Measurements from ENCODE around the gene APBB1IP.
"Not testable (repeated sequence)": the region's sequence is repeated elsewhere in the genome, so short reads cannot be mapped to it uniquely, and the experiment has no call there.

Gene APBB1IP, protein sequence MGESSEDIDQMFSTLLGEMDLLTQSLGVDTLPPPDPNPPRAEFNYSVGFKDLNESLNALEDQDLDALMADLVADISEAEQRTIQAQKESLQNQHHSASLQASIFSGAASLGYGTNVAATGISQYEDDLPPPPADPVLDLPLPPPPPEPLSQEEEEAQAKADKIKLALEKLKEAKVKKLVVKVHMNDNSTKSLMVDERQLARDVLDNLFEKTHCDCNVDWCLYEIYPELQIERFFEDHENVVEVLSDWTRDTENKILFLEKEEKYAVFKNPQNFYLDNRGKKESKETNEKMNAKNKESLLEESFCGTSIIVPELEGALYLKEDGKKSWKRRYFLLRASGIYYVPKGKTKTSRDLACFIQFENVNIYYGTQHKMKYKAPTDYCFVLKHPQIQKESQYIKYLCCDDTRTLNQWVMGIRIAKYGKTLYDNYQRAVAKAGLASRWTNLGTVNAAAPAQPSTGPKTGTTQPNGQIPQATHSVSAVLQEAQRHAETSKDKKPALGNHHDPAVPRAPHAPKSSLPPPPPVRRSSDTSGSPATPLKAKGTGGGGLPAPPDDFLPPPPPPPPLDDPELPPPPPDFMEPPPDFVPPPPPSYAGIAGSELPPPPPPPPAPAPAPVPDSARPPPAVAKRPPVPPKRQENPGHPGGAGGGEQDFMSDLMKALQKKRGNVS

DNA sequence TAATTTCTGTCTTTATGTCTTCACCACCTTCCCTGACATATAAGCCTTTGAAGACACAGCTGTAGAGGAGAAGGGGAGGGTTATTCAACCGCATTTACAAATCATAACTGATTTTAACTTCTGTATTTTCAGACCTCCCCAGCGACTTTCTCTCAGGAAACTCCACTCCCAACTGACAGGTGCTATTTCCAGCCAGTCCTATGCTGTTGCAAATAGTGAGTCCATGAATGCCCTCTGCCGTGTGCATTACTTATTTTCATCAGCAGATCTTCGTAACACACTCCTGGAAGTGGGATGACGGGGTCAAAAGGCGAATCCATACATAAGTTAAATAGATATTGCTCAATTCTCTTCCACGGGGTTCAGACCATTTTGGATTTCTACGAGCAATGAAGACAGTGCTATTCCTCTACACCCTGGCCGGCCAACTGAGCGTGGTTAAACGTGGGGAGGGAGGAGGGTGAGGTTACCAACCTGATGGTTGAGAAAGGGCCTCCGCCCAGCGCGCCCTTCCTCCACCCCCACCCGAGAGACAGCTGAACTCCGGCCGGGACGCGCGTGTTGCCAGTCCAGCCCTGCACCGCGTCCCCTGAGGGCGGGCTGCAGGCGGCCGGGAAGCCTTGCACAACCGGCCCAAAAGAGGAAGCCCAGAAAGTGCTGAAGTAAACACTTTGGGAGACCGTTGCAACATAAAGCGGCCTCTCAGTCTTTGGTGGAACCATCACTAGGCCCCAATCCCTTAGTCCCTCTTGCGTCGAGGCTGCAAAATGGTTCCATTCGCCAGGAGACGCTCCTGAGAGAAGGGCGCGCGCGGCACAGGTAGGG, at the start of gene APBB1IP:
Gene APBB1IP (plus strand): TSS at position 705 of the 825 bp plus-strand sequence. CDS start 53,986 bp downstream, outside the sequence.
- DNase-seq: peak; percentile 96

DNA sequence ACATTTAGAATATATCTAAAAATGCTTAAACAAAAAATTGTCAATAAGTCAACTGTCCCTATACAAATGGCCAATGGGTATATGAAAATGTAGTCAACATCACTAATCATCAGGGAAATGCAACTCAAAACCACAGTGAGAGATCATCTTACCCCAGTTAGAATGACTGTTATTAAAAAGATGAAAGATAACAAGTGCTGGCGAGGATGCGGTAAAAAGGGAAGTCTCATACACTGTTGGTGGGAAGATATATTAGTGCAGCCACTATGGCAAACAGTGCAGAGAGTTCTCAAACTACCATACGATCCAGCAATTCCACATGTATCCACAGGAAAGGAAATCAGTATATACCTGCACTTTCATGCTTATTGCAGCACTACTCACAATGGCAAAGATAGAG, 48.6 kb upstream of the APBB1IP start:
- no peak for DNase-seq

DNA sequence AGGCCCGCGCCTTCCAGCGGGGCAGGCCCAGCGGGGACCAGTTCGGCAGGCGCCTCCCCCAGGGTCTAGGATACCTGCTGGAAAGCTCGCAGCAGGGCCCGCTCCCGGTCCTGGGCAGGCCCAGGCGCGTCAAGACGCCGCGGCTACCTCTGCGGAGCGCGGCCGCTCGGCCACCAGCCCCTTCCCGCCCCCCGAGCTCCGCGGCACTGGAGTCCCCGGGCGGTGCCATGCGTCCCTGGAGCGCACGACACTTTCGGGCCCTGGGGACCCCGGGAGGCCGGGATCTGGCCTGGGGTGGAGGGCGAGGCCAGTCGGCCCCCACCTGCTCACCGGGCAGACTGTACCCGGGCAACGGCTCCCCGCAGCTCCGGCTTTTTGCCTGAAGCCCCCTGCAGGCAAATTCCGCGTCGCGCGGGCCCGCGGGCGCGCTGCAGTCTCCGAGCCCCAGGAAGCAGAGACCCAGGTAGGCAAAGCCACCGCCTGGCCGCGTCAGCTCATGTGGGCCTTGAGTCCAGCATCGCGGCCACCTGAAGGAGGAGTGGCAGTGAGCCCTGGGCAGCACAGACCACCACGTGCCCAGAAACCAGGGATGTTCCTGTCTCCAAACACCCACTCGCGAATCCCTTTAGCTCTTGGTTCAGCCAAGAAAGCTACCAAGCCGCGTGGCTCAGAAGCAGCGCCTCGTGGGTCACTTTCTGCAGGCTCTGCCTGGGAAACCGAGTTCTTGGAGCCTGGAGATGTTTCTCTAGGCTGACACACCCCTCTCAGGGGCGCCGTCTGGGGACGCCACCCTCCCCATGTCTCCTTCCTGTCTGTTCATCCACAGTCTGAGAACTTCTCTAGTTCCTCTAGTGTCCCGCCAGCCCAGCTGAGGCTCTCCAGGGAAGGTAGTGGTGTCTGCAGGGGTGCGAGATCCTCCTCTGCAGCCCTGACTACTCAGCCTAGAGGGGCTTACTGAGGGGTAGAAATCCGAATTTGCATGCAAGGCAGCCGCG, 46.1 kb upstream of the APBB1IP start:
- DNase-seq: no peak

DNA sequence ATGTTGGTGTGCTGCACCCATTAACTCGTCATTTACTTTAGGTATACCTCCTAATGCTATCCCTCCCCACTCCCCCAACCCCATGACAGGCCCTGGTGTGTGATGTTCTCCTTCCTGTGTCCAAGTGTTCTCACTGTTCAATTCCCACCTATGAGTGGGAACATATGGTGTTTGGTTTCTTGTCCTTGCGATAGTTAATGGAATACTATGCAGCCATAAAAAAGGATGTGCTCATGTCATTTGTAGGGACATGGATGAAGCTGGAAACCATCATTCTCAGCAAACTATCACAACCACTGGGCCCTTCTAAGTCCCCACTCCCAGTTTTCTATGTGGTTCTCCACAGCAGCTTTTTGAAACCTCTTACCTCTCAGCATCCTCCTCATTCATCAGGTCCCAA, 39.8 kb upstream of the APBB1IP start:
- DNase-seq: not testable (repeated sequence)

DNA sequence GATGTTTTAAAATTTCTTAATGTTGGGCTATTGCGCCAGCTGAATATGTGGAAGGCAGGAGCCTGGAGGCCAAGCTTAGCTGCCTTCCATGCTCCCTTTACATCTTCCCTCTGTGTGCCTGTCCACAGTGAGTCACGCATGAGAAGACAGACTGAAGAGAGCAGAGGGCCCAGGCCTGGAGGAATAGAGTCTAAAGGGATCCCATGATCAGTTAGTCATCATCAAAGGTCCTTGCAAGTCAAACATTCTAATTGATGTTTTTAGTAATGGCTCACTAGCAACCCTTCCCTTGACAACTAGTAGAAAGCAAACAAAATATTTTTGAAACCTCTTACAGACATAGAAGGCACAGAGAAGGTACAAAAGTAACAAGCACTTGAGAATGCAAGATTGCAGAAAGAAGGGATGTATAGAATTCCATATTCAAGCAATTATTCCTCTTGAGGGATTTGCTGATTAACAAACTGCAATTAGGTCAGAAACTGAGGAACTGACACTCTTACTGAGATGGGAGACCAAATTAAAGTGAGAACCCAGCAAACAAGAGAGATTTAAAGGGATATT, 30.7 kb upstream of the APBB1IP start:
- DNase-seq: no peak

DNA sequence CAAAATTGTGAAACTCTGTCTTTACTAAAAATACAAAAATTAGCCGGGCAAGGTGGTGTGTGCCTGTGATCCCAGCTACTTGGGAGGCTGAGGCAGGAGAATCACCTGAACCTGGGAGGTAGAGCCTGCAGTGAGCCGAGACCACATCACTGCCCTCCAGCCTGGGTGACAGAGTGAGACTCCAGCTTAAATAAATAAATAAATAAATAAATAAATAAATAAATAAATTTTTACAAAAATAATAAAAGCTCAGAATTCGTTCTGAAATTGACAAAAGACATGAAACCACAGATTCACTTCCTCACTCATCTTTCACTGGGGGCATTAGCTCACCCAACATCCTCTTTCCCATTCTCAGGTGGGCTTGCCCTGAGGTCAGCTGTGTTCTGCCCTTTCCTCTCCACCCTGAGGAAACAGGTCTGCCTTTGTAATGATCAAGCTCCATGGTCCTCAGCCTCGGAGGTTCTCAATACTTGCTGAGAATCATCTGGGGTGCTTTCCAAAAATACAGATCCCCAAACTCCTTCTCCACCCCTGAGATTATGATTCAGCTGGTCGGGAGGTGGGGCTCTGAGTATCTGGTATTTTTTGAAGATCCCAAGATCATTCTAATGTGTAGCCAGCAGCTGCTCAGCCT, 29.2 kb upstream of the APBB1IP start:
- DNase-seq: no peak

DNA sequence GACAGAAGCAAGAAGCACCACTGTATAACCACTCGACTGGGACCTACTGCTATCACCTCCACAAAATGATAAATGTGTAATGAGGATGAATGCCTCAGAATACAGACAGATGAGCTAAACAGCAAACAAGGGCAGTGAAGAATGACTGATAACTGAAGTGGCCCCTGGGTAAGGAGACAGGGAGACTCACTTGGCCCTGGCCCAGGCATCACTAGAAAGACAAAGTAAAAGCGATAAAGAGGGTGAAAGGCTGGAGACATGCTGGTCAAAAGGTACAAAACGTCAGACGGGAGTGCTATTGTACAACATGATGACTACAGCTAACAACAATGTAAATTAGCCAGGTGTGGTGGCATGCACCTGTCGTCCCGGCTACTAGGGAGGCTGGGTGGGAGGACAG, 27.8 kb upstream of the APBB1IP start:
- no peak for DNase-seq

DNA sequence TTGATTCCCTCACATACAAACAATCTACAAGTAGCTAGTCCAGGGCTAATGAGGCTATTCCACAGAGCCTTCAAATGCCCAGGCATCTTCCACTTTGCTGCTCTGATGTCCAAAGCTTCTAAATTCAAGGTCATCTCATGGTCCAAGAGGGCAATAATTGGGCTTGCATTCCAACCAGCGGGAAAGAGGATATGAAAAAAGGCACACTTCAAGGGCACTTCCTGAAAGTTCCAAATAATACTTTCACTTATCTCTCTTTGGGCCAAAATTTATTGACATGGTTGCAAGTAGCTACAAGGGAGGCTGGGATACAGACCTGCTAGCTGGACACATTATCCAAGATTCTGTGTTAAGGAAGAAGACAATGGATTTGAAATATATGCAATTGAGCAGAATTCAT, 25.2 kb upstream of the APBB1IP start:
- DNase-seq: no peak

DNA sequence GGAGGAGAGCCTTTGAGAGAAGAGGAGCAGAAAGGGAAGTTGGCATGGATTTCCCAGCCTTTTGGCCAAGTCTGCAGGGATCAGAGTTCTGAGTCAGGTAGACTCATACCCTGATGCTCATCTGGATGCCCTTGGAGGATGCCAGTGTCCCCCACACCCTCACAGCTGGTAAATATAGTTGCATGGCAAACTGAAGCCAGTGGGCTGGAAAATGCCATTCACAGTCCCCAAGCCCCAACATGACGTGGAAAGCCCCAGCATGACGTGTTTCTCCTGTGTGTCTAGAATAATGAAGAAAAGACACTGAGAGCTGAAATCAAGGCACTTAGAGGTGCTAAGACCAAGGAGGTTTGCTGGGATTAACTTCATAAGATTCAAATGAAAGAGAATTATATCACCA, 24.8 kb upstream of the APBB1IP start:
- no peak for DNase-seq

DNA sequence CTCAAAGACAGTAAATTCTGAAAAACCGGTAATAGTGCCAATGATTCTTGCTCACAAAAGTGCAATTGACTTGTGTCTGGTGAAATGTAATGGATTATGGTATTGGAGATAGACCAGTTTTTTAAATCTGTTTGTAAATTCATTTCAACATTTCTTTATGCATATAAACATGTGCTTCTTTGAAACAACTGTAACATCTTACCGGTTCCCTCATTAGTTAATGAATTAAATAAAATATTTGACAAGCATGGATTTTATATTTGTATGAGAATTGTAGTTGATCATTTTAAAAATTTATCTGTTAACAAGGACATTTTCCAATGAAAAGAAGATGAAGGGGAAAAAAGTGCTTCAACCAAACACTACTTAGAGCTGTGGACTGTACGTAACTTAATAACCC, 21.0 kb upstream of the APBB1IP start:
- DNase-seq: no peak

DNA sequence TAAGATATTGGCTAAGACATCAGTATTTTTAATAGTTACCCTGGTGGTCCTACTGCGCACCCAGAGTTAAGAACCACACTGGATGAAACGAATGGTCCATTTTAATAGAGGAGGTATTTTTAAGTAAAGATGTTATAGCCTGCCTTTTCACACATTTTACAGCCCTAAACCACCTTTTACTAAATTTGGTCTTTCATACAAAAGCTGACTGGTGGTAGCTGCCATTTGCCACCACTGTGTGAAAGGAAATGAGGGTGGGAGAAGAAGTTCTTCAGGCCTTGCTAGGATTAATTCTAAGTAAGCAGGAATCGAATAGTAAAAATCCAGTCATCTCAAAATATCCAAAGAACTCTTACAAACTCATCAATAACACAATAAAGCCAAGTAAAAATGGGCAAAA, 15.2 kb upstream of the APBB1IP start:
- no peak for DNase-seq

DNA sequence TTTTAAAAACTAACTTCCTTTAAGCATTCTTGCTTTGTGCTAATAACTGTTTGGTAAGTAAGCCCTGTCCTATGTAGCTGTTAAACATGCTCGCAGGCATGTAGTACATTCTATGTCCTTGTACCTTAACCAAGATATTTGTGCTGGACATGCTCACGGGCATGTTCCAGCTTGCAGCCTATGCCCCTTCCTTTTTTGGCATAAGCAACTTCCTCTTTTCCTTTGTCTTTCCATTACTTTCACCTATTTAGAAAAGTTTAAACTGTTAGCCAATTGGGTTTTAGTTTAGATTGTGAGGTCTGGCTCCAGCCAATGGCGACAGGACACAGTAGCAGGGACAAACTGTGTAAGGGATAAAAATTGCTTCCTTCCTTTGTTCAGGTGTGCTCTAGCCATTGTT, 14.4 kb upstream of the APBB1IP start:
- no peak for DNase-seq

DNA sequence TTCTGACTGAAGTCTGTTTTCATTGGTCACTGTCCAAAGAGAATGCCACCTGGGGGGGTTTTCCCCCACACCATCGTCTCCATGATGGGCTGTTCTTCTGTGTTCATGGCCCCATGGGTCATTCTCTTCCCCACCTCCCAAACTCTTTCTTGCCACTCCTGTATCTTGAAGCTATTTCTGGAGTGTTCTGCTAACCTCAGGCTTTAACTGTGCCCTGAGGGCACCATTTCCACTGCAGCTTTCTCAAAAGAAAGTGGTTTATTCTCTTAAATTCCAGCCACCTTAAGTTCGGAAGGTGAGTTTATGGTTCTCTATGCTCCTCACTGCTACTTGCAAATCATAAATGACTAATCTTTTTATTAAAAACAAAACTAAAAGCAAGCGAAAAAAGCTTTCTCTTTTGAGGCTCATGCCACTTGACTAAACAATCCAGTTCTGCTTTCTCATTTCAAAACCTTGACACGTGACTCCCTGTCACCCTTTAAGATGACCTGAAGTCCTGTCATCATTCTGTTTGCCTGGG, 7.4 kb upstream of the APBB1IP start:
- DNase-seq: peak; percentile 72

DNA sequence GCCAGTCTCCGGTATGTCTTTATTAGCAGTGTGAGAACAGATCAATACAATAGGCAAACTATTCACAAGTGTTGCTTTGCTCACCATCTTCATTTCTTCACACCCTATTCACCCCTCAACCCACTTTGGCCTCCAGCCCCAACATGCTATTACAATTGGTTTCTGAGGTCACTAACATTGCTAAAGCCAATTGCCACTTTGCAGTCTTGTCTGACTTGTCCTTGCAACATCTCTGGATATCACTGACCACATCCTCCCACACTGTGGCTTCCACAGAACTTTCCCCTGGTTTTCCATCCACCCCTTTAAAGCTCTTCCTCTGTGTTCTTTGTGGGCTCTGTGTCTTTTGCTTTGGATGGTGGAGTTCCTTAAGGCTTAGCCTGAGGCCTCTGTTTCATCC, 5.2 kb upstream of the APBB1IP start:
- no peak for DNase-seq

DNA sequence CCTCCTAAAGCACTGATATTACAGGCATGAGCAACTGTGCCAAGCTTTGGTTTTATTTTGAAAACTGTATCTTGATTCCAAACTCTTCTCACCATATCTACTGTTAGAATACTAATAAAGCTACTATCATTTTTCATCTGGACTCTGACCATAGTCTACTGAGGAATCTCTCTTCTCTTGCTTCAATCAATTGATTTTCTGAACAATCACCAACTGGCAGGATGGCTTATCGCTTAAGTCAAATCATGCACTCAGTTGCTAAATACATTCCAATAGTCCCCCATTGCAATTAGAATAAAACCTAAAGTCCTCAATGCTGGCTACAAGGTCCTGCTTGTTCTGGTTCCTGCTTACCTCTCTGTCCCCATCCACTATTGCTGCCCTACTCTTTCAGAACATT, 2.3 kb upstream of the APBB1IP start:
- DNase-seq: no peak

DNA sequence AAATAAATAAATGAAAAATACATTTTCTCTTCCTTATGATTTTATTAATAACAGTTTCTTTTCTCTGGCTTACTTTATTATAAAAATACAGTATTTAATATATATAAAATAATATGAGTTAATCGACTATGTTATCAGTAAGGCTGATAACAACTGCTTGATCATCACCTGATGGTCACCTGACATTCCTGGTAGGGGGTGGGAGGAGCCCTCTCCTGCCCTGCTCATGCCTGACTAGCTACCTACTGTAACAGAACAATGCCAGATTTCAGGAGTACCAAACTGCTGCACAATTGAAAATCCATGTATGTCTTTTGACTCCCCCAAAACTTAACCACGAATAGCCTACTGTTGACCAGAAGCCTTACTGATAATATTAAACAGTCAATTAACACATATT, 1.3 kb upstream of the APBB1IP start:
- DNase-seq: peak; percentile 18

DNA sequence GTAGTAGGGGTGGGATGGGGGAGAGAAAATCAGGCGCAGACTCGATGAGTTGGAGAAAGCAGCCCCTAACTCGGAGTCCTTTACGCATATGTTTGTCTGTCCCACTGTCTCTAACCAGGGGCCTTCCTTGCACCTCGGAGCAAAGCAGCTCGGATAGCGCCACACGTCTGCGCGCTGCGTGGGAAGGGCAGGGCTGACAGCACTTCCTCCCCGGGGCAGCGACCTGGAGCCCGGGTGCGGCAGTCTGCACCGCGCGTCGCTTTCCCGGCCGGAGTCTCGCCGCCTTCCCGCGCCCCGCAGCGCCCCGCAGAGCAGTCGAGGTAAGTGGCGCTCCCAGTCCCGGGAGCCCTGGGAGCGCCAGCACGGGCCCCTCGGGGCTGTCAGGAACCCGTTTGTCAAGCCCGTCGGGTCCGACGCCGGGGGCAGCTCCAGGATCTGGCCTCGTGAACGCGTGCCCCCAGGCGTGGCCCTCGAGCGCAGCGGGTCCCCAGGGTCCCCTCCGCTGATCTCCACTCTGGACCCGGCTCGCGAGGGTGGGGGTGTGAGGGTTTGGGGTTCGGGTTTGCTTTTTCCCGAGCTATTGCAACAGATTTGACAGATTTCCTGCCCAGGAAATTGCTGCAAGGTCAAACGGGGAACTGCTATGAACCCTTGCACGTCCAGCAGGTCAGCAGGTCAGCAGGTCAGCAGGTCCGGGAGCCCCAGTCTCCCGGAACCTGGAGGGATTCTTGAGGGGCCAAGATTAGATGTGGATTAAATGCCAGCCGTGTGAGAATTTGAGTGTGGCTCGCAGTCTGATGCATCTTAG, 597 bp downstream of the APBB1IP start:
- peak; percentile 55 for DNase-seq

DNA sequence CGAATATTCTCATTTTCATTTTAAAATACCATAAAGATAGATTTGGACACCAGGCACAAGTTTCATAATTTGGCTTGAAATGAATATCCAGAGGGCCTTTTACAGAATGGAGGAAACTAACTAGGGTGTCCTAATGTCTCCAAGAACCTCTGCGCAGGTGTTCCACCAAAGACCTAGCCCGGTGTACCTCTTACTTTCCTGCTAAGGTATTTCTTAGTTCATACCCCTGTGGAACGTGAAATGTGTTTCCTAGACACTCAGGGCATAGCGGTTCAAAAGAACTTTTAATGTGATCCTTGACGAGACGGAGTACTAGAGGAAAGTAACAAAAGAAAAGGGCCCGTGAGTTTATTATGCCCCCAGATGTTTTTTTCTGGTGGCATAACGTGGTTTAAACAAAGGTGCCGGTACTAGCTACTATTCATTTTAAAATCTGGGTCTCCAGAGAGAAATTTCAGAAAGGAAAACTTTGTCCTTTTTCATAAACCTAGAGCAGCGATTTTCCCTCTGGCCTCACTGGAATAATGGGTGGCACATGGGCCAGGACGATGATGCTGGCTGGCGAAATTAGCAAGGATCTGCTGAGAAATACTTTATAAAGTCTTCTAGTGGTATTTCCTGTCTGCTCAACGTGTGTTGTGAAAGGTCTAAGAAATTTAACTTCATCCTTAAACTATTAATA, 1.4 kb downstream of the APBB1IP start:
- peak; percentile 45 for DNase-seq

DNA sequence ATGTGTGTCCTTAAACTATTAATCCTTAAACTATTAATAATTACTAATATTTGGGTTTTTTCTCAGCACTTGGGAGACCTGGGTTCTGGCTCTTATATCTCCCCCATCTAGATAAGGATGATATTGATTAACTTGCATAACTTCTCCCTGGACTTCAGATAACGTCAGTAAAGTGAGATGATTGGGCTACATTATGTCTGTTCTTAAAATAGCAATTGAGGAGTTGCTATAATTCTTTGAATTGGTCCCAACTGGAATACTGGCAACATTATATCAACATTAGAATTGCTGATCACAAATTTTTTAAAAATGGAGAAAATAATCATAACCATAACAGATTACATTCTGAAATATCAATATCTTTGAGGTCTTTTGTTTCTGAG, 1.9 kb downstream of the APBB1IP start:
- no peak for DNase-seq

Data from RPMI8226 (cell line).